GM18858 (cell line): ENCODE results near the gene OR6B3.

ENCODE experiments used
- ATAC-seq: cut with Tn5 transposase; IDR thresholded peaks from one replicate; pipeline ENCODE4 v1.9.1; 2021; ENCODE audit not compliant: unreplicated experiment

The OR6B3 gene

GRCh38 chr2:240053173-240054155 lies at the start of gene OR6B3:
Gene OR6B3, minus strand, starts transcription at chr2:240053521.
- ATAC-seq: no peak

GRCh38 chr2:240098349-240098748 lies 45.0 kb upstream of the OR6B3 start:
- no peak for ATAC-seq

DNA sequence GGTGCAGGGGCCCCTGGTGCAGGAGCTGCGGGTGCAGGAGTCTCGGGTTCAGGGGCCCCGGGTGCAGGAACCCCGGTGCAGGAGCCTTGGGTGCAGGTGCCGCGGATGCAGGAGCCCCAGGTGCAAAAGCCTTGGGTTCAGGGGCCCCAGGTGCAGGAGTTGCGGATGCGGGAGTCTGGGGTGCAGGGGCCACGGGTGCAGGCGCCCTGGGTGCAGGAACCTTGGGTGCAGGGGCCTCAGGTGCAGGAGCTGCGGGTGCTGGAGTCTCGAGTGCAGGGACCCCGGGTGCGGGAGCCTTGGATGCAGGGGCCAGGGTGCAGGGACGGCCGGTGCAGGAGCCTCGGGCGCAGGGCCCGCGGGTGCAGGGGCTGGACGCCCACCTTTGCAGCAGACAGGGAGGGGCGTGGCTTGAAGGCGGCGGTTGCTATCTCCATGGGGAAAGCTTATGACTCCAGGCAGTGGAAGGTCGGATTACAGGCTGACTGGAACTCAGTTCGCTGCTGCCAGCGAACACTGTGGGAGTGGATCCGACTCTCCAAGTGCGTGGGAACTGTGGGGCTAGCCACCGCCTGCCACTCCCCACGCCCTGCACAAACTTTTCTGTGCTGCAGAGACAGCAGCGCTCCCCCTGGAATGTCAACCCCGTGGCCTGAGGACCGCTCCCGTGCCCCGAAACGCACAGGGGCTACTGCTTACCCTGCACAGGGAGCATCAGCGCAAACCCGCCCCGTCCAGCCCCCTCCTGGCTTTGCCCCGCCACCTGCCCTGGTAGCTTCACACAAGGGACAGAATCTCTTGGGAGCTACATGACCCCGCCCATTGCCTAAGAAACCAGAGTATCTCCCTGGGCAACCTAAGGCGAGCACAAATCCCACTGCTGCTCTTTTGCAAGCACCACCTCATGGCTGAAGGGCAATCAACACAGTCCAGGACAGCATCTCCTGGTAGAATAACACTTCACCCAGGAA lies 42.5 kb upstream of the OR6B3 start:
- ATAC-seq: no peak

- no peak for ATAC-seq
Measured at GRCh38 chr2:240089306-240089705, 36.0 kb upstream of the OR6B3 start.

GRCh38 chr2:240086563-240086962 lies 33.2 kb upstream of the OR6B3 start:
- ATAC-seq: no peak

DNA sequence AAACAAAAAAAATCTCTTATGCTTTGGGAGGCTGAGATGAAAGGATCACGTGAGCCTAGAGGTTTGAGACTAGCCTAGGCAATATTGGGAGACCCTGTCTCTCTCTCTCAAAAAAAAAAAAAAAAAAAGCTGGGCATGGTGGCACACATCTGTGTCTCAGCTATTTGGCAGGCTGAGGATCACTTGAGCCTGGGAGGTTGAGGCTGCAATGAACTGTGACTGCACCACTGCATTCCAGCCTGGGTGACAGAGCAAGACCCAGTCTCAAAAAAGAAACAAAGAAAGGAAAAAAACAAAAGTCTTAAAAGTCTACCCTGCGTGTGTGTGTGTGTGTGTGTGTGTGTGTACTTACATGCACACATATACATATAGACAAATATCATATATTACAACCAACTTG lies 25.3 kb upstream of the OR6B3 start:
- ATAC-seq: no peak

- ATAC-seq: no peak
Measured at GRCh38 chr2:240077442-240077841, 24.1 kb upstream of the OR6B3 start.

- no peak for ATAC-seq
Measured at GRCh38 chr2:240074545-240074944, 21.2 kb upstream of the OR6B3 start.

- no peak for ATAC-seq
Measured at GRCh38 chr2:240070907-240071306, 17.6 kb upstream of the OR6B3 start.

DNA sequence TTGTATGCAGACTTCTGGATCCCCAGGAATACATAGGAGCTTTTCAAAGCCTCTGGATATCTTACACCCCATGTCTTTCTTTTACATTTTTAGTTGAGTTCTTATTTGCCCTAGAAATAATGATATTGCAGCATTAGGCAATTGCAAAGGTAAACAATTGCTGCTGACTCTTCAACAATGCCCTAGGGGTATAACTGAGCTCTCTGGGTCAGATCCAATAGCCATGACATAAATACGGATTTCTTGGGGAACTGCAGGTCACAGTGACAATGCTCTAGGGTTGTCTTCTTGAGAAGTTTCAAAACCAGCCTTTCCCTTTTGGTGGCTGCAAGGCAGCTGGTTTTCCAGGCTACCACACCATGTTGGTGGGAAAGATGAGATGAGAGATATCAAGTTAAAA lies 16.5 kb upstream of the OR6B3 start:
- ATAC-seq: no peak

GRCh38 chr2:240068193-240068592 lies 14.9 kb upstream of the OR6B3 start:
- ATAC-seq: no peak

DNA sequence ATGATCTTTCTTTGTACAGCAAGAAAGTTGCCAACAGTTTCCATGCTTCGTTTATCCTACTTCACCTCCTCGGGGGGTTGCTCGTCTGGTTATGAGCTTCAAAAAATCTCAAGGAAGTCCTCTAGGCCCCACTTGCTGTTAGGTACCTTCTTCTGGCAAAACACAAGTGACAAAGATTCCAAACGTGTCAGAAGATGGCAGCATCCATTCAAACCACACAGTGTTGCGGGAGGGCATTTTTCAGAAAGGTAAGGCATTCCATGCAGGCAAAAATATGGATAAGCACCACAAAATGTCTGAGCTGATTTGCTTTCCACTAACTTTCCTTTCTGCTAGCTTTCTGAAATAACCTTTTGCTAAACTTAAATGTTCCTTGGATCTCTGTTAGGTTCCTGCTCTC lies 13.2 kb upstream of the OR6B3 start:
- ATAC-seq: no peak

DNA sequence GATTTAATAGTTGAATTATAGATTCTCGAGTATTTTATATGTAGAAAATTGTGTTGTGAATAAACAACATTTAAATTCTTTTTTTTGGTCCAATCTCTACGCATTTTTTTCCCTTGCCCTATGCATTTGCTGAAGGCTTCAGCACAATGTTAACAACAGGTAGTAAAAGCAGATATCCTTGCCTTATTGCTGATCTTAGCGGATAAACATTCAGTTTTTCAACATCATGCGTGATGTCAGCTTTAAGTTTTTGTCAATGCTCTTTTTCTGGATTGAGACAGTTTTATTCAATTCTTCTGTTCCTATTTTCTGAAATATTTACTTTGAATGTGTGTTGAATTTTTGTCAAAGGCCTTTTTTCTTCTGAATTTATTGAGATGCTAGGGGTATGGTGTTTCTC lies 11.6 kb upstream of the OR6B3 start:
- ATAC-seq: no peak

DNA sequence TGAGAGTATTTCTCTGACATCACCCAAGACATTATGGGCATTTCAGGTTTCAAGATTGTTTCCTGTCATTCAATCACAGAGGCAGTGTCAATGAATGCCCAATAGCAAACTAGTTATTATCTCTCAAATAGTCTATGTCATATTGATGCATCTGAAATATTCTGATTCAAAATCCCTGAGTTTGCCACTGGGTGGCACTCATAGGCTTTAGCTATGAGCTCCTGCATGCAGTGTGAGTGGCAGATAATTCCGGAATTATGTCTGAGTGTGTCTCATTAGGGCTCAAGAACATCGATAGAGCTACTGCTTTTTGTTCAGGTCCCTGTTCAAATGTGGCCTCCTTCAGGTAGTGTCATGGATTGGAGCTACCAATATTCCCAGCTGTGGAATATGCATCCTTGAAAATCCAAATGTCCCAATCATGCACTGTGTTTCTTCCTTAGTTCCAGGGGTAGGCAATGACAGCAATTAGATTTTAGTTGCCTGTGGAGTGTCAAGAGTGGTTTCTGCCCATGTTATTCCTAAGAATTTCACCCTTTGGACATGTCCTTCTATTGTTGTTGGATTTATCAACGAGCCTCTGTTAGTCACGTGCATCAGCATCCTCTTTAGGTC lies 7.8 kb upstream of the OR6B3 start:
- no peak for ATAC-seq

- no peak for ATAC-seq
Measured at GRCh38 chr2:240056678-240057077, 3.4 kb upstream of the OR6B3 start.

GRCh38 chr2:240055177-240055917 lies 2.0 kb upstream of the OR6B3 start:
- ATAC-seq: no peak

DNA sequence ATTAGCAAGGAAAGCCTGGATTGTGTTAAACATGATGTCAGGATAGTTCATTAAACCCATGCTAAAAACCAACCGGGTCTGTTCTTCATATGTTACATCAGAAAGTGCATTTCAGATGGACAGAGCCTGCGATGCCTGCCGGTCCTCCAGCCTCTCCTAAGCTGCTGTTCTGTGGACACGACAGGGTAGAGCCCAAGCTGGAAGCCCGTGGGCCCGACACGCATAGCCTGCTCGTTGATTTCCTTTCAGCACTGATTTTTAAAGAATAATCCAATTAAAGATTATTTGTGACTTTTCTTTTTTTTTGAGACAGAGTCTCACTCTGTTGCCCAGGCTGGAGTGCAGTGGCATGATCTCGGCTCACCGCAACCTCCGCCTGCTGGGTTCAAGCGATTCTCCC lies 797 bp downstream of the OR6B3 start:
- no peak for ATAC-seq

DNA sequence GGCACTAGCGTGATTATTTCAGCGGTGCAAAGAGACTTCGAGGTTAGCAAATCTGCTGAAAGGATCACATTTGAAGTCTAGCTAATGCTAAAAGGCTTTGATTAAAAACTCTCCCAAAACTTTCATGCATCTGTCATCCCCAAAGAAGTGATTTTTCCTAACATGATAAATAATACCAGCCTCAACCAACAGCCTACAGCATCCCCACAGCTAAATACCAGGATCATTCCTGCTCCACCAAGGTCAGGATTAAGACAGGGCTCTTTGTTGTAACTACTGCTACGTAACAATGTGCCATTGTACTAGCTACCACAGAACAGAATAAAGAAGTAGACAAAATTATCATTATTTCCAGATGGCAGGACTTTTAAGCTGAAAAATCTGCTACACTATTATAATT lies 1.6 kb downstream of the OR6B3 start:
- no peak for ATAC-seq

DNA sequence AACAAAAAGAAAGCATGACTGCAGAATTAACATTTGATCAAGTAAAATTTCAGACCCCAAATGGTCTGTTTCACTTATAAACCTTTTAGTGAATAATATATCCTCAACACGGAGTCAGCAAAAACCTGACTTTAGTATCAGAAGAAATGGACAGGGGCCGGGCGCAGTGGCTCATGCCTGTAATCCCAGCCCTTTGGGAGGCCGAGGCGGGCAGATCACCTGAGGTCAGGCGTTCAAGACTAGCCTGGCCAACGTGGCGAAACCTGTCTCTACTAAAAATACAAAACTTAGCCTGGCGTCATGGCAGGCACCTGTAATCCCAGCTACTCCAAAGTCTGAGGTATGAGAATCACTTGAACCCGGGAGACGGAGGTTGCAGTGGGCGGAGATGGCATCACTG lies 3.0 kb downstream of the OR6B3 start:
- ATAC-seq: no peak

- ATAC-seq: no peak
Measured at GRCh38 chr2:240048237-240048636, 5.1 kb downstream of the OR6B3 start.

DNA sequence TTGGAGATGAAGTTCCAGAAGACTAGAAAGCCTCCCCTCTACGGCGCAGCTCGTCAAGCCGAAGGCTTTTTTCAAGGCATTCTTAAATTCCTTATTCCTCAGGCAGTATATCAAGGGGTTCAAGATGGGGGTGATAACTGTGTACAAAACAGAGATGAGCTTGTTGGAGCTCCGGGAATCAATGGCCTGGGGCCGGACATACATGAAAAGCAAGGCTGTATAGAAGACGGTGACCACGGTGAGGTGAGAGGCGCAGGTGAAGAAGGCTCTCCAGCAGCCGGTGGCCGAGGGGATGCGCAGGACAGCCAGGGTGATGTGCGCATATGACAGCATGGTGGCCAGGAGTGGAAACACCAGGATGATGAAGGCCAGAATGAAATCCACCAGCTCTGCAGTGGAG lies 8.2 kb downstream of the OR6B3 start:
- ATAC-seq: no peak
